Neuron (in vitro differentiated cells): ENCODE results near the gene RCN2.

Source experiments
- H2AFZ ChIP-seq: one replicate; pipeline ENCODE4 v1.6.1; 2013; ENCODE audit warnings: low read depth, mild to moderate bottlenecking, inconsistent platforms, low read length, moderate library complexity
- H3K27me3 ChIP-seq: one replicate; pipeline ENCODE4 v1.6.1; 2013; ENCODE audit warnings: low read length; ENCODE audit not compliant: insufficient read depth
- H3K36me3 ChIP-seq: one replicate; pipeline ENCODE4 v1.6.1; 2013; ENCODE audit warnings: low read length; ENCODE audit not compliant: insufficient read depth
- H3K4me1 ChIP-seq: one replicate; pipeline ENCODE4 v1.6.1; 2013; ENCODE audit warnings: low read length; ENCODE audit not compliant: insufficient read depth
- H3K4me3 ChIP-seq: 2 replicates; pipeline ENCODE4 v1.5.1; 2013; ENCODE audit warnings: mild to moderate bottlenecking, low read length, moderate library complexity
- H3K9me3 ChIP-seq: one replicate; pipeline ENCODE4 v1.6.1; 2013; ENCODE audit warnings: low read length

Gene RCN2

DNA sequence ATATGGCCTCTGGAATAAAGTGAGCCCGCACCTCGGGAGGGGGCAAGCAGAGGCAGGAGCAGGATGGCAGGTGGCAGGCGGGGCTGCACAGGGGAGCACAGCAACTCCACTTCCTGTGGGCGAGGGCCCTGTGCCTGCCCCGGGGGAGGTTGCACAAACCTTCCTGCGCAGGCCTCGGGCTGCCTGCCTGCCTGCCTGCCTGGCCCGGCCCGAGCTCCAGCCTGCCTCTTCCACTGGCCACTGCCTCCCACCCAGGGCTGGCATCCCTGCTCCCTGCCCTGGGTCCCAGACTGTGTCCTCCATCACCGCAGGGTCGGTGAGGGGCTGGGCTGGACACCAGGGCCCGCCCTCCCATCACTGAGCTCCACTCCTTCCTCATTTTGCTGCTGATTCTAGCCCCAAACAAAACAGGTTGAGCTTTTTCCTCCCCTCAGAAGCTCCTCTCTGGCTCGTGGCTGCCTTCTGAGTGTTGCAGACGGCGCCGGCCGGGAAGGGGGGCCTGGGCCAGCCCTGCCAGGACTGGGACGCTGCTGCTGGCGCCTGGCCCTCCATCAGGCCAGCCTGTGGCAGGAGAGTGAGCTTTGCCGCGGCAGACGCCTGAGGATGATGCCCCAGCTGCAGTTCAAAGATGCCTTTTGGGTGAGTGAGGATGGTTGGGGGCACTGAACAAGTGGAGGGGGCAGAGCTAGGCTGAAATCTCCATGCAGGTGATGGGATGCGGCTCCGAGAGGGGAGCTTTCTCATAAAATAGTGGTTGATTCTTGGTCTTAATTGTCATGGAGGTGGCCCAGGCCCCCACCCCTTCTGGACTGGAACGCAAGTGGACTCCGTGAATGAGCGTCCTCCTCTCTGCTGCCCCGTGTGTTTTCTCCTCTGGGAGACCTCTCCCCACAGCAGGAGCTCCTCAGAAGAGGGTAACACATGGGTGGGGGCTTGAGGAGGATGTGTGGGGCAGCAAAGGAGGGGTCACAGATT is 63.7 kb downstream of the RCN2 start, which contains the start of gene PSTPIP1:
PSTPIP1 (plus strand) TSS at position 156 of the 975 bp plus-strand sequence; CDS start at position 604, 448 bp downstream.
- no peaks in the 10 kb centered on the region for H3K4me1 ChIP-seq
- H3K36me3 ChIP-seq: no peaks in the 10 kb centered on the region
- H3K4me3 ChIP-seq: no peak within 1 kb of the TSS
- peaks cover 13% of the 10 kb centered on the region for H3K27me3 ChIP-seq
- no peaks in the 10 kb centered on the region for H3K9me3 ChIP-seq
- H2AFZ ChIP-seq: no peak within 1 kb of the TSS

DNA sequence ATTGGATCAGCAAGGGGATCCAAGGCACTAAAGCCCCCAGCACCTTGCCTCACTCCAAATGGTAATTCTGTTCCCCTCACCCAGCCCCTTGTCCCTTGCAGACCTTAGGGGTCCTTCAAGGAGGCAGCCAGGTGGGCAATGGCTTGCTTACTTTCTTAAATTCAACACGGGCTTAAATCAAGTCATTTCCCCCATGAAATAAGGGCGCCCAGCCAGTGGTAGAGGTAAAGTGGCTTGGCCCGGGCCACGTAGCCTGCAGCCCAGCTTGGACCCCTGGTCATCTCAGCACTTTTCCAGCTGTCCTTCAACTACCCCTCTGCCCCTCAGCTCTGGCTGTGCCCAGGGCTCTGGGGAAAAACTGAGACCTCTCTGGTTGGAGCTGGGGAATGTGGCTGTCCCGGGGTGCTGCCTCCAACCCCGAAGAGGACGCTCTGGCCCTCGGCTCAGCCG is 64.6 kb downstream of the RCN2 start:
- no peaks in the 10 kb centered on the region for H3K36me3 ChIP-seq
- H2AFZ ChIP-seq: no peak overlapping the region
- H3K27me3 ChIP-seq: peaks cover 15% of the 10 kb centered on the region
- no peaks in the 10 kb centered on the region for H3K9me3 ChIP-seq
- H3K4me3 ChIP-seq: no peak overlapping the region
- no peaks in the 10 kb centered on the region for H3K4me1 ChIP-seq

DNA sequence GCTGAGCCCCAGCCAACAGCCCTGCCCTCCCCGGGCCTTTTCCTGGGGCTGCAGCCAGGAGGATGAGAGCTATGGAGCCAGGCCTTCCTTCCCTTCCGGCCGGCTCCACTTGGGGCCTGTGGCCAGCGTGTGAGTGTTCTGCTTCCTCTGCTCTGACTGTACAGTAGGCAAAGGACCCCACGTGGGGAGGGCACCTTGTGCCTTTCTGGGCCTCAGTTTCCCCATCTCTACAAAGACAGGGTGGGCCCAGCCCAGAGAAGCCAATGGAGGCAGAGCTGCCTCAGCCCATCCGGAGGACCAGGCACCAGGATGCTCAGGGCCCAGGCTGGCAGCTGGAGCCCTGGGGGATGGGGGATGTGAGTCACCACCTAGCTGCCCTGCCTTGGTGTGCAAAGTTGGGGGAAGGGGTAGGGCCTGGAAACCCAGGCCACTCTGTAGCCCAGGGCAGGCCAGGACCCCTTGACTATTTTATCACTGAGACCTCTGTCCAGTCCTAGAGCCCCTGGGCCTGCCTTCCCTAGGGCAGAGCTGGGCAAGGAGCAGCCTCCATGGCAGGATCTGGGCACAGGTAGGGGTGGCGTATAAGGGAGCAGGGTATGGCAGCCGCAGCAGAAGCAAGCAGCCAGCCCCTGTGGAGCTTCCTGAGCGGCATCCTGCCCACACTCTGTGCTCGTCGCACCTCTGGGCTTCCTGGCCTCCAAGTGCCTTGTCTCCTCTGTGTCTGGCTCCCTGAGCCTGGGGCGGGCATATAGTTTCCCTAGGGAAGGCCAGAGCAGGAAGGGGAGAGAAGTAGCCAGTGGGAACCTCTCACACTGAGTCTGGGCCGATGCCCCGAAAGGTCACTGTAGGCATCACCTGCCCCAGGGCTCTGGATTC is 65.2 kb downstream of the RCN2 start:
- H3K4me3 ChIP-seq: no peak overlapping the region
- H3K9me3 ChIP-seq: no peaks in the 10 kb centered on the region
- no peaks in the 10 kb centered on the region for H3K4me1 ChIP-seq
- H3K36me3 ChIP-seq: no peaks in the 10 kb centered on the region
- no peak overlapping the region for H2AFZ ChIP-seq
- H3K27me3 ChIP-seq: peaks cover 20% of the 10 kb centered on the region

DNA sequence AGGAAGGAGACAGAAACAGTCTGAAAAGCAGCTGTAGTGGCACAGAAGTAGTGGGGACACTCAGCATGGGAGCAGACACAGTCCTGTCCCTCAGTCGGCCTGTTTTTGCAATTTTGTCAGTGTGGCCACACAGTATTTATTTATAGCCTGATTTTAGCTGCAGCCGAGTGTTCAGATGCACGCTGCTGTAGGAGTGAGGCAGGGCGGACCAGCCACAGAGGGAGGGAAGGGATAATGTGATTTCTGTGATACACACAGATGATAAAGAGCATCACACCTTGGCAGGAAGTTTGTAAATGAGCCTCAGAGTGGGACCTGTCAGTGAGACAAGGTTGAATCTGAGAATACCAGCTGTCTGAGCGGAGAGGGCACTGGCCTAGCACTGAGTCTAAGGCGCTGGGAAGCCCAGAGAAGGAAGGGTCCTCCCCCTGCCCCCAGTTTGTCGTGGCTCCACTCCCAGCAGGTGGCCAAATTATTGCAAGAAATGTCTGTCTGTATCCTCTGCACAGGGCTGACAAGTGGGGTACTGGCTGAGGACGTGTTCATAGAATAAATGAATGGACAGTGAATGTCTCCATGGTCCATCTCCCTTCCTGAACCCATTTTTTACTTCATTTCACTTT is 67.2 kb downstream of the RCN2 start:
- Histone ChIP-seq H3K9me3 (no peaks in the 10 kb centered on the region), H3K36me3 (no peaks in the 10 kb centered on the region), H2AFZ (no peak overlapping the region), H3K27me3 (peaks cover 24% of the 10 kb centered on the region), H3K4me1 (no peaks in the 10 kb centered on the region), H3K4me3 (no peak overlapping the region)

DNA sequence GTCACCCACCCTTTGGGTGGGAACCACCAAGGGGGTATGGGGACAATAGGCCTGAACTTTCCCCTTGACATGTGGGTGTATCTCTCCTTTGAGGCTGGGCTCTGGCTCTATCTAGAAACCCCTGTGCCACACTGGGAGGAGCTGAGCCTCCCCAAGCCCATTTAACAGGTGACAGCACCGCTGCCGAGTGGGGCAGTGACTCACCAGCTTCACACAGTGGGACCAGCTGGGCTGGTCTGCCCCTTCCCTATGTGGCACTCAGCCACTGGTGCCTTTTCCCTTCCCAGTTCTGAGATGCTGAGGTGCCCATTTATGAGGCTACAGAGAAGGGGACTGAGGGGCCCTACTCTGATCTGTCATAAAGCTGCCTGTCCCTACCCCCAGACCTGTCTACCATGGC is 68.4 kb downstream of the RCN2 start:
- no peaks in the 10 kb centered on the region for H3K36me3 ChIP-seq
- no peaks in the 10 kb centered on the region for H3K4me1 ChIP-seq
- H3K27me3 ChIP-seq: peaks cover 22% of the 10 kb centered on the region
- no peak overlapping the region for H2AFZ ChIP-seq
- H3K9me3 ChIP-seq: no peaks in the 10 kb centered on the region
- no peak overlapping the region for H3K4me3 ChIP-seq

DNA sequence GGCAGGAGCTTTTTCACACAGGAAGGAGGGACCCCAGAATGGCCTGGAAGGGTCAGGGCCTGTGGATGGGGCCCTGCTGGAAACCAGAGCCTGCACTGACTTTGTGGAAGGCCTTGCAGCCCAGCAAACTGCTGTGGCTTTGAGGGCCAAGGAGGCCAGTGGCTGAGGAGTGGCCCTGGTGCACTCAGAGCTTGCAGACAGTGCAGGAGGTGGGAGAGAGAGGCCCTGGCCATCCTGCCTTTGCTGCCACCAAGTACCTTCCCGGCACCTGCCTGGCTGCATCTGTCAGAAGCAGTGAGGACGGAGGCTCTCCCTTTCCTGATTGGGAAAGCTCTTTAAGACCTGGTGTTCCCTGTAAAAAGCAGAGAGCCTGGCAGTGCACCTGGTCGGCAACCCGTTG is 69.8 kb downstream of the RCN2 start:
- H3K36me3 ChIP-seq: no peaks in the 10 kb centered on the region
- H3K27me3 ChIP-seq: peaks cover 22% of the 10 kb centered on the region
- no peaks in the 10 kb centered on the region for H3K4me1 ChIP-seq
- no peak overlapping the region for H3K4me3 ChIP-seq
- H3K9me3 ChIP-seq: no peaks in the 10 kb centered on the region
- no peak overlapping the region for H2AFZ ChIP-seq

DNA sequence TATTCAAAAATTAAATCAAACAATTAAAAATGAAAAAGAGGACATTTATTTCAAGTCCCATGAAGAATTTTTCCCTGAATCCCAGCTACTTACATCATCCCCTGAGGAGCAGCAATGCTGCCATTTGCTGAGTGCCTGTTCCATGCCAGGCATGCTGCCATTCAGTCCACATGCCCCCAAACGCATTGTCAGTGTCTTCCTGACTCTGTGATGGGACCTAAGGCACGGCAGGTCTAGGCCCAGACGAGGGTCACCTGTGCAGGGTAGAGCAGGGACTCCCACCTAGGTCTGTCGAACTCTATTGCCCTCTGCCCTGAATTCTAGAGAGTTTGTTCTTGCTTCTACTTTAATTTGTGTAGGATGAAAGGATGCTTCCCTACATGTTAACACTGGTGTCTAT is 70.4 kb downstream of the RCN2 start:
- Histone ChIP-seq H2AFZ (no peak overlapping the region), H3K36me3 (no peaks in the 10 kb centered on the region), H3K9me3 (no peaks in the 10 kb centered on the region), H3K4me1 (no peaks in the 10 kb centered on the region), H3K27me3 (peaks cover 22% of the 10 kb centered on the region), H3K4me3 (no peak overlapping the region)

DNA sequence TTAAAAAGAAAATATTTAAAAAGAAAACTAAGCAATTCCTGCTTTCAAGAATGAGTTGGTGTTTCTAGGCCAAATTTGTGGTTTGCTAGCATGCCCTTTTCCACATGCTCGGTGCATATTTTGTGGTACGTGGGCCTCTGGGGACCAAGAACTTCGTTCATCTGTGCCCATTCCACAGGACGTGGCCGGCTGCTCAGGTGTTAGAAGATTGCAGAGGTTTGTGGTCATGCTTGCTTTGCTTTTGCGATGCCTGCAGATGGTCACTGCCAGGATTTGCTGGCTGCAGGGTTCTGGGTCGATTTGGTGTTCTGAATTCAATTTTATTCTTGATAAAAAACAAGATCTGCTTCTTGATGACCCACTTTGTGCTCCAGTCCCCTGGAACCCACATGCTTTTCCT is 70.9 kb downstream of the RCN2 start:
- Histone ChIP-seq H2AFZ (no peak overlapping the region), H3K4me1 (no peaks in the 10 kb centered on the region), H3K36me3 (no peaks in the 10 kb centered on the region), H3K4me3 (no peak overlapping the region), H3K9me3 (no peaks in the 10 kb centered on the region), H3K27me3 (peaks cover 17% of the 10 kb centered on the region)

DNA sequence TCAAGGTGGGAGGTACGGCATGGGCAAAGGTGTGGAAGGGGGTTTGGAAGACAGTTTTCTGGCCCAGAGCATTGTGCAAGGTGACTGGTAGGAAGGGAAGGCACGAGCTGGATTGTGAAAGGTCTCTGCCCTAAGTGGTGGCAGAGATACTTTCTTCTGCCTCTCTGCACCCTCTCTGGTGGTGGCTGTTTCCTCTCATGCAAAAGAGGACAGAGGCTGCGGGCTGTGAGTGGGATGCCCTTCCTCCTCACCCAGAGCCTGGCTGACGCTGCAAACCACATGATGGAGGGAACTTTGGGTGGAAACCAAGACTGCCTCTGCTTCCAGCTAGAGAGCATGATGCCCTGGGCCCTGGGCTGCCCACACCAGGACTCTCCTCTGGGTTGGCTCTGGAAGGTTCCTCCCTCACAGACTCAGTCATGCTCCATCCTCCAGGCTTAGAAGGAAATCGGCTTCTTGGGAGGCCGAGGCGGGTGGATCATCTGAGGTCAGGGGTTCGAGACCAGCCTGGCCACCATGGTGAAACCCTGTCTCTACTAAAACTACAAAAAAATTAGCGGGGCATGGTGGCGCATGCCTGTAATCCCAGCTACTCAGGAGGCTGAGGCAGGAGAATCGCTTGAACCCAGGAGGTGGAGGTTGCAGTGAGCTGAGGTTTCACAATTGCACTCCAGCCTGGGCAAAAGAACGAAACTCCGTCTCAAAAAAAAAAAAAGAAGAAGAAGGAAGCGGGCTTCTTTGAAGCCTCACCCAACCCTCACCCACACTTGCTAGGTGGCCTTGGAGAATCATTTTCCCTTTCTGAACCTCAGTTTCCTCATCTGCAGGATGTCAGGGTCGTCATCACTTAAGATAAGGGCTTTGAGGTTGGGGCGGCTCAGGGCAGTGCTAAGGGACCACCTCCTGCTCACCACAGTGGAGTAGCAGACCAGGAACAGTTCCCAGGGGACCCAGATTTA is 71.7 kb downstream of the RCN2 start:
- Histone ChIP-seq H3K36me3 (no peaks in the 10 kb centered on the region), H3K4me3 (no peak overlapping the region), H3K4me1 (no peaks in the 10 kb centered on the region), H3K27me3 (peaks cover 16% of the 10 kb centered on the region), H3K9me3 (no peaks in the 10 kb centered on the region), H2AFZ (no peak overlapping the region)
